CMK (cell line): ENCODE data around the gene HGF.

Experiments
- DNase-seq: peaks from one replicate; pipeline ENCODE4 v3.0.0-alpha.2; 2010; ENCODE audit warnings: low read depth

Gene HGF

DNA sequence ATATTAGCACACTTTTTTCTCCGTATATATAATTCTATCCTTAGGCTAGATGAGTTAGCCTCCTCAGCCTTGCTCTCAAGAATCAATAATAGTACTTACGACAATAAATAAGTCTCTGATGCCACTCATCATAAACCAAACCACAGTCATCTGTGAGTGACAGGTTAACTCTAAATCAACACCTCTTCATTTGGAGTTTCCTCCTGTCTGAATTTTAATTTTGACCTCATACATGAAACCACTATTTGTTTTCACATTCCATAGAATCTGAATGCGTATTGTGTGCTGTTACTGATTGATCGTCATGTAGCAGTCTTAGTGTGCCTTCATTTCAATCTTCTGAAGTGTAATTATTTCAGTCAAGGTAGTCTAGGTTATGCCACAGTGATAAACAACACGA is 85.8 kb downstream of the HGF start:
- no peak for DNase-seq

- no peak for DNase-seq
Observed at GRCh38 chr7:81682873-81683272, 87.0 kb downstream of the HGF start.

GRCh38 chr7:81680120-81680519 is 89.7 kb downstream of the HGF start:
- no peak for DNase-seq

GRCh38 chr7:81676813-81677212 is 93.0 kb downstream of the HGF start:
- DNase-seq = no peak

DNA sequence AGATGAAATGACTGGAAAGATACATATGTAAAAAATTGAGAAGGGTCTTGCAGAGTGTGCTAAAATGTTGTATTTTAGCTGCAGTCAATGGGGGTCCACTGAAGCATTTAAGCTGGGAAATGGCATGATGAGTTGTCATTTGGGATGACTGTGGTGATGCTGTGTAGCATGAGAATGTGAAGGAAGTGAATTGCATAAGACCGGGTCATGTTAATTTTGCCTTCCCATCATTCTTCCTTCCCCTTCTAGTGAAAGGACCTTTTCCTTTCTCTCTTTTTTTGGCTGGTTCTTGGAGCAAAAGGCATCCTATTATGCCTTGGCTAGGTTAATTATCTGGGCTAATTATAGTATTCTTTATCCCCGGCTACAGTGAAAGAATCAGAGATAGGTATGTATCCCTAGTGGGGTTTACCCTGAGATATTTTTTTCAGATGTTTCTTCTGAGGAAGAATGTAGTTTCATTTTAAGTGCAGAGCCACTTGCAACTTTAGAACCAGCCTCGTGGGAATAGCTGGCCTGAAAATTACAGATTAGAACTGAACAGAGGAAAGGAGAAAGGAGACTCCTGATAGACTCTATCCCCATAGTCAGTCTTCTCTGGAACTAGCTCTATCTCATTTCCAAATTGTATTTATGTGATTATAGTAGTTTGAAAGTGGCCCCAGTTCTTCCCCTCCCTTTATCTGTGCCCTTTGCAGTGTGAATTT is 93.6 kb downstream of the HGF start:
- DNase-seq = no peak

- DNase-seq = no peak
Observed at GRCh38 chr7:81674431-81674830, 95.4 kb downstream of the HGF start.

DNA sequence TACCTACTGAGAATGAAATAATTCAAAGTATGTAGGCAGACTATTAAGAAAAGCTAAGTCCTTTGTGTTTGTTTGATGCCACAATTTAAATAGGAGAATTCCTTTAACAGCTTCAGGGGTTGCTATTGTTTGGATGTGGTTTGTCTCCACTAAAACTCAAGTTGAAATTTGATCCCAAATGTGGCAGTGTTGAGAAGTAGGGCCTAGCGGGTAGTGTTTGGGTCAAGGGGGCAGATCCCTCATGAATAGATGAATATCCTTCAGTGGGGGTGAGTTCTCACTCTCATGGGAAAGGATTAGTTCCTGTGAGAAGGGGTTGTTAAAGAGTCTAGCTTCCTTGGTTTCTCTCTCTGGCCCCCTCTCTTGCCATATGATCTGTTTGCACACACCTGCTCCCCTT is 97.0 kb downstream of the HGF start:
- no peak for DNase-seq

- no peak for DNase-seq
Observed at GRCh38 chr7:81669476-81670105, 100.3 kb downstream of the HGF start.

DNA sequence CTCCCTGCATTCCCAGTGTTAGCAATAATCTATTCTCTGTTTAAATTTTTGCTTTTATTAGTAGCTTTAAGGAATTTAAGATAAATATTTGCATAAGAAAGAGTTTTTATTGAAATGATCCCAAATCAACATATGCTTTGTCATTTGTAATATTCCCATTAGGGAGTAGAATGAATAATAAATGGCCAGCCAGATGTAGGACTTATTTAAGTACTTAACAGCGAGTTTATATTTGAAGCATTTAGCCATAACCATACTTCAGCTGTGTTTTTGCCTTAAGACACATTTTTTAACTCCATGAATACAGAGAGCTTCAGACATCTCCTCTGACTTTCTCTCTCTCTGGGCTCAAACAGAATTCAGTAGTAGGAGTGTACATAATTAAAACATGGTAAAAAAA is 103.6 kb downstream of the HGF start:
- DNase-seq = no peak

GRCh38 chr7:81665236-81665635 is 104.6 kb downstream of the HGF start:
- no peak for DNase-seq

DNA sequence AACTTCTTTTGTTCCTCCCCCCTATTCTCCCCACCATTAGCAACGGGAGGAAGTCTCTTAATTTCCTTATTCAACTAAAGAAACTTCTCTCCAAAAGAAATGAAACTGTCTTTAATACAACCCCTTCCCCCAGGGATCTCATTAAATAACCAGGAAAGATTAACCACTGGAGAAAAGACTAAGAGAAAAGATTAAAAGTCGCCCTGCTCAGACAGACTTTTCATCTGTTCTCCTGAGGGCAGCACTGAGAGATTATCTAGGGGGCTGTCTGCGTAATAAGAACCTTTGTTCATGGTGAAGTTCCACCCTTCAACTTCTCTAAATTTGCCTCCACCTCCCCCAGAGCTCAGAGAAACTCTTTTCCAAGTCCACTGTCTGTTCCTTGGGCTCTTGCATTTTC is 105.5 kb downstream of the HGF start:
- DNase-seq = no peak

GRCh38 chr7:81662531-81662930 is 107.3 kb downstream of the HGF start:
- no peak for DNase-seq

DNA sequence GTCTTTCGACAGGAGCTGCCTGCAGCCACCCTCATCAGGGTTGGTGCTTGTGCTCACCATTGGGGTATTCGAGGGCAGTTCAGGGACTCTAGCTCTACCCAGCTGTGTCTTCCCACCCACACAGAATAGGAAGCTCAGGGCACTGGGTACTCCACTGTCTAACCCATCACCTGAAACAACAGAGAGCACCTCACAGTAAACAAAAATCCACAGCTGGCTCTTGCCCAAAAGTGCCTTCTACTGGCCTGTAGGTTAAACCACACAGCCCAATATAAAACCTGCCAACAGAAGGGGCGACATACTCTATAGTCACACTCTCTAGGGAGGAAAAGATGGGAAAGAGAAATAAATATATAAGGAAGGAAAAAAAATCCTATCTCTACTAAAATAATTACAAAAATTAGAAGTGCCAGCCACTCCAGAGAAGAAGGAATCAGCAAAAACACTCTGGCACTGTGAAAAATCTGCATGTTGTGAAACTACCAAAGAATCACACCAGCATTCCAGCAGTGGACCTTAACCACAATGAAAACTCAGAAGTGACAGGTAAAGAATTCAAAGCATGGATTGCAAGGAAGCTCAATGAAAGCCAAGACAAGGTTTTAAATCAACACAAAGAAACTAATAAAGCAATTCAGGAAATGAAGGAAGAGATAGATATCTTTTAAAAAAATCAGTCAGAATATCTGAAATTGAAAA is 110.0 kb downstream of the HGF start:
- DNase-seq = no peak

GRCh38 chr7:81657551-81657950 is 112.3 kb downstream of the HGF start:
- DNase-seq = no peak

DNA sequence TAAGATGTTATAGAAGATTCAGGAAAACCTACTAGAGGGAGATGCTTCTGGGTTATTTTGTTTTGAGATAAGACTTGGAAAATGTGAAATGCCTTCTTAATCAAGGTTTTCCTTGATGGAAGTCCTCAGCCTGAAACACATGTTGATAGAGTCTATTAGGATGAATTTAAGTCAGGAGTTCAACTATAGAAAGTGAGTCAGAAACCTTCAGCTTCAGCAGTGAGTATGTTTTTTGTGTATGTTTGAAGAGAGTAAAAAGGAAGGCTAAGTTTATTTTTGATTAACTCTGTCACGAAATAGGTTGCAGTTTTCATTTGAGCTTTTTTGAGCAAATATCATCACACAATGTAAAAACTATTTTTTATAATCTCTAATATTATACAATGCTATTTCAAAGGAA is 114.6 kb downstream of the HGF start:
- DNase-seq = no peak

DNA sequence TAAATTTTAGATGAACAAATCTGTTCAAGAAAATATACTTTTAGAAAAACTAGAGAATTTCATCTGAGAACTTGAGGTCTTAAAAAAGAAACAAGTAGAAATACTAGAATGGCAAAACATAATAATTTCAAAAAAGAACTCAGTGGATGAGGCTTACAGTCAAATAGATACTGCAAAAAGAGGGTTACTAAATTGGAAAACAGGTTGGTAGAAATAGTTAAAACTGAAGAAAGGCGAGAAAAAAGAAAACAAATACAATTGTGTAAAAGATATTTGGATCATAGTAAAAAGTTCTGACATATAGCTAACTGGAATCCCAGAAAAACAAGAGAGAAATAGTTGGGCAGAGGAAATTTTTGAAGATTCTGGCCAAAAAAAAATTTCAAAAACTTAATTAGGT is 117.6 kb downstream of the HGF start:
- DNase-seq = no peak
